ENCODE measurements around the gene FKBP8.

The FKBP8 gene

DNA sequence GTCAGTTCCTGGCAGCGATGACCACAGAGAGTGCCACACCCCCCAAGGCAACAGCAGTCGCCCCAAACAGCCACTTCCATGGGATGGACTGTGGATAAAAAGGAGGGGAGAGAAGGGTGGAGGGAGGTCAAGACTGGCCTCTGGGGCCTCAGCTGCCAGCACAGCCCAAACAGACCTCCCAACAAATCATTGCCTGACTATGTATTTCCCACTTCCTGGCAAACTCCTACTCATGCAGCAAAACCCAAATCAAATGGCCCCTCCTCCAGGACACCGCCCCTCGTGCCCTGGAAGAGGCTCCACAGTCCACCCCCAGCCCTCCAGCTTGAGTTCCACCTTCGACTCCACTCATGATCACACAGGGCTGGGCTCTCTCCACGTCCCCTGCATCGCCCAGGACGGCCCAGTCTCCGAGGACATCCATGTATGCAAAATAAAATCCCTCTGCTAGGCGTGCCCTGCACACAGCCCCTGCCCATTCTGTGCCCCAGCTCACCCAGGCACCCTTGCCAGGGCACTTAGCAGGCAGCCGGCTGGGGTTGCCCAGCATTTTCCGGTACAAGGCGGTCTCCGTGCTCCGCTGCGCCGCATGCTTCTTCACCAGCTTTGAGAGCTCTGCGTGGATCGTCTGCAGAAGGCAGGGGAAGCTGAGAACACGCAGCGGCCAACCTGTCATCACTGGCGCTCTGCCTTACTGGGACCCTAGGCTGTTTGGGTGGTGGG, 11.0 kb downstream of the FKBP8 start:
- Histone ChIP-seq H3K4me3 (ENCODE audit: low read length) (no peak overlapping the region), H3K4me1 (ENCODE audit: low read length) (no peaks in the 10 kb centered on the region), H3K79me2 (ENCODE audit: low read length) (no peaks in the 10 kb centered on the region), H3K27ac (ENCODE audit: low read length) (no peak overlapping the region), H3K9me3 (ENCODE audit: insufficient read depth, low read length) (no peaks in the 10 kb centered on the region), H3K36me3 (replicated peaks; ENCODE audit: low read depth, low read length) (peaks cover 38% of the 10 kb centered on the region), H3K27me3 (ENCODE audit: low read depth, low read length) (no peaks in the 10 kb centered on the region), H2AFZ (ENCODE audit: low read depth, low read length) (no peak overlapping the region), H3K9ac (ENCODE audit: low read length) (no peak overlapping the region), H4K20me1 (ENCODE audit: insufficient read depth, low read length) (peaks cover 5% of the 10 kb centered on the region; the same call in 1 of the 2 replicates), H3K4me2 (ENCODE audit: low read length) (no peak overlapping the region)
- TF ChIP-seq CTCF (IDR thresholded peaks at IDR 0.05; ENCODE audit: low read depth, low read length) (no peak), EZH2phosphoT487 (IDR thresholded peaks at IDR 0.05; ENCODE audit: low read depth) (no peak)

GRCh38 chr19:18531485-18531884, 11.9 kb downstream of the FKBP8 start:
- no peaks in the 10 kb centered on the region for H3K9me3 ChIP-seq (ENCODE audit: insufficient read depth, low read length)
- H4K20me1 ChIP-seq (ENCODE audit: insufficient read depth, low read length) = peaks cover 5% of the 10 kb centered on the region; the same call in 1 of the 2 replicates
- no peak overlapping the region for H2AFZ ChIP-seq (ENCODE audit: low read depth, low read length)
- no peak overlapping the region for H3K27ac ChIP-seq (ENCODE audit: low read length)
- TF ChIP-seq CTCF (IDR thresholded peaks at IDR 0.05; ENCODE audit: low read depth, low read length) = no peak
- TF ChIP-seq EZH2phosphoT487 (IDR thresholded peaks at IDR 0.05; ENCODE audit: low read depth) = no peak
- no peaks in the 10 kb centered on the region for H3K79me2 ChIP-seq (ENCODE audit: low read length)
- no peak overlapping the region for H3K4me3 ChIP-seq (ENCODE audit: low read length)
- H3K4me2 ChIP-seq (ENCODE audit: low read length) = no peak overlapping the region
- H3K27me3 ChIP-seq (ENCODE audit: low read depth, low read length) = no peaks in the 10 kb centered on the region
- no peak overlapping the region for H3K9ac ChIP-seq (ENCODE audit: low read length)
- no peaks in the 10 kb centered on the region for H3K4me1 ChIP-seq (ENCODE audit: low read length)
- H3K36me3 ChIP-seq (replicated peaks; ENCODE audit: low read depth, low read length) = peaks cover 31% of the 10 kb centered on the region

- Histone ChIP-seq H3K9ac (ENCODE audit: low read length) (no peak overlapping the region), H3K4me1 (ENCODE audit: low read length) (peaks cover 6% of the 10 kb centered on the region), H3K79me2 (ENCODE audit: low read length) (no peaks in the 10 kb centered on the region), H3K4me3 (ENCODE audit: low read length) (no peak overlapping the region), H3K9me3 (ENCODE audit: insufficient read depth, low read length) (no peaks in the 10 kb centered on the region), H3K27me3 (ENCODE audit: low read depth, low read length) (no peaks in the 10 kb centered on the region), H3K4me2 (ENCODE audit: low read length) (no peak overlapping the region), H3K36me3 (replicated peaks; ENCODE audit: low read depth, low read length) (peaks cover 19% of the 10 kb centered on the region), H4K20me1 (ENCODE audit: insufficient read depth, low read length) (peaks cover 5% of the 10 kb centered on the region; the same call in 1 of the 2 replicates), H3K27ac (ENCODE audit: low read length) (no peak overlapping the region), H2AFZ (ENCODE audit: low read depth, low read length) (no peak overlapping the region)
- TF ChIP-seq EZH2phosphoT487 (IDR thresholded peaks at IDR 0.05; ENCODE audit: low read depth) = no peak
- TF ChIP-seq CTCF (IDR thresholded peaks at IDR 0.05; ENCODE audit: low read depth, low read length) = no peak
These were observed 13.6 kb downstream of the FKBP8 start for GRCh38 chr19:18529782-18530181.

DNA sequence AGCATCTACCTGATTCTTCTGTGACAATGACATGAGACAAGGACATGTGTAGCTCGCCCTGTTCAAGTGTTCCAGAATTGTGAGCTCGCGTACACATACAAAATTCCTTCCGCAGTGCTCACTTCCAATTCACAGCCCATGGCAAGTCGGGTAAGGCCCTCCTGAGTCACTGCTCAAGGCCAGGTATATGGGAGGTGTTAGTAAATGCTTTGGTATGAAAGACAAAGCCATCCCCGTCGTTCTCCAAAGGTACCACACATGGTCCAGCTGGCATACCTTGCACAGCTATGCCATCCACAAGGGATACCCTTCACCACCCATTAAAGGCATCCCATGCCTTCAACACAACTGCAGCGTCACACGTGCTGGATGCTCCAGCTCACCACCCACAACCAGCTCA, 17.1 kb downstream of the FKBP8 start:
- Histone ChIP-seq H3K79me2 (ENCODE audit: low read length) (peaks cover 5% of the 10 kb centered on the region), H3K4me3 (ENCODE audit: low read length) (no peak overlapping the region), H3K27ac (ENCODE audit: low read length) (no peak overlapping the region), H3K9me3 (ENCODE audit: insufficient read depth, low read length) (no peaks in the 10 kb centered on the region), H3K4me1 (ENCODE audit: low read length) (peaks cover 20% of the 10 kb centered on the region), H4K20me1 (ENCODE audit: insufficient read depth, low read length) (no peaks in the 10 kb centered on the region), H2AFZ (ENCODE audit: low read depth, low read length) (no peak overlapping the region), H3K36me3 (replicated peaks; ENCODE audit: low read depth, low read length) (peaks cover 2% of the 10 kb centered on the region), H3K9ac (ENCODE audit: low read length) (no peak overlapping the region), H3K4me2 (ENCODE audit: low read length) (no peak overlapping the region), H3K27me3 (ENCODE audit: low read depth, low read length) (no peaks in the 10 kb centered on the region)
- no peak for TF ChIP-seq EZH2phosphoT487 (IDR thresholded peaks at IDR 0.05; ENCODE audit: low read depth)
- TF ChIP-seq CTCF (IDR thresholded peaks at IDR 0.05; ENCODE audit: low read depth, low read length) = no peak
